GM10266 (cell line): ENCODE data around the gene SMIM13.

ENCODE experiments used
- DNase-seq: peaks from one replicate; pipeline ENCODE4 v3.0.0; 2012; ENCODE audit errors: extremely low spot score
- CTCF ChIP-seq: IDR thresholded peaks from 2 replicates; pipeline ENCODE4 v1.5.1; 2012; ENCODE audit warnings: mild to moderate bottlenecking, low read depth; ENCODE audit not compliant: control insufficient read depth, insufficient read depth; ENCODE audit errors: missing control alignments

SMIM13 gene

DNA sequence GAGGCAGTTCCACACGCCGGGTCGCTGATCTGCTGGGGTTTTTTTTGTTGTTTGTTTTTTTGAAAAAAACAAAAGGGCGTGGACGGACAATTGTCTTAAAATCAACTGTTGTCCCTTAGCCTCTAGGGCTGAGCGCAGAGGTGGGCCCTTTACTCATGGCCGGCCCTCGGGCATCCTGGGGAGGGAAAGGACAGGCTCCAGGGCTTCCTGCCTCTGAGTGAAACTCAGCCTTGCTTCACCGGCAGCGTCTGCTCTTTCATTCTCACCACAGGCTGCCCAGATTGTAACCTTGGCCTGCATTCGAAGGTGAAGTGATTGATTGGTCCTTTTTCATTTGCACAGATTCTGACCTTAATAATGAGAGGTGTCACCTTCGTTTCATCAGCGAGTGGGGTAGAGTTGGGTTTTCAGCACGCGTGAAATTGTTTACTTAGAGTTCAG lies 797 bp downstream of the SMIM13 start:
- no peak for TF ChIP-seq CTCF
- peak; percentile 77 for DNase-seq

DNA sequence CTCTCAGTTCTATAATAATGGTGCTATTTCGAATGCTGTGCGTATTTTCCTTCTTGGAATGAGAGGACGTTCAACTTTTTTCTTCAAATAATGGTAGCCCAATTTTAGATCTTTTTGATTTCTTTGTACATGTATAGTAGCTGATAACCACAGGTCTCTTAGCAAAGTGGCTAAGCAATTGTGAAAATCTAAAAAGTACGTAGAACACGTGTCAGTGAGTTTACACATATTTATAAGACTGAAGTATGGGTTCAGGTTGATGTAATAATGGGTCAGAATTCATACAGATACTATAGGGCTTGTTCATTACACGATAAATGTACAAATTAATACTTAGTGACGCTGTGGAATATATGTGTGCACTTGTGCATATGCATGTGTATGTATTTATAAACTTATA lies 1.3 kb downstream of the SMIM13 start:
- TF ChIP-seq CTCF, result no peak

GRCh38 chr6:11096109-11096508 lies 2.5 kb downstream of the SMIM13 start:
- DNase-seq, result no peak

More for the DNA sequence above, 1.3 kb downstream of the SMIM13 start:
- no peak for DNase-seq

DNA sequence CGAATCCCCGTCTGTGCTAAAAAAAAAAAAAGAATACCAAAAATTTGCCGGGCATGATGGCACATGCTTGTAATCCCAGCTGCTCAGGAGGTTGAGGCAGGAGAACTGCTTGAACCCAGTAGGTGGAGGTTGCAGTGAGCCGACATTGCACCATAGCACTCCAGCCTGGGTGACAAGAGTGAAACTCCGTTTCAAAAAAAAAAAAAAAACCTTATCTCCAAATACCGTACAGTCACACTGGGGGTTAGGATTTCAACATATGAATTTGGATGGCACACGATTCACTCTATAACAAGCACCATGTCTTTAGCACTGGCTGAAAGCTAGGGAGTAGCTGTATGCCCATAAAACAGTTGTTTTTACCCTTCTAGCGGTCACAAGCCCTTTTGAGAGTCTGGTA lies 3.8 kb downstream of the SMIM13 start:
- TF ChIP-seq CTCF, result no peak
- no peak for DNase-seq

More at GRCh38 chr6:11096109-11096508, 2.5 kb downstream of the SMIM13 start:
- TF ChIP-seq CTCF, result no peak

- DNase-seq, result no peak
- no peak for TF ChIP-seq CTCF
Measured at GRCh38 chr6:11098004-11098403, 4.4 kb downstream of the SMIM13 start.

DNA sequence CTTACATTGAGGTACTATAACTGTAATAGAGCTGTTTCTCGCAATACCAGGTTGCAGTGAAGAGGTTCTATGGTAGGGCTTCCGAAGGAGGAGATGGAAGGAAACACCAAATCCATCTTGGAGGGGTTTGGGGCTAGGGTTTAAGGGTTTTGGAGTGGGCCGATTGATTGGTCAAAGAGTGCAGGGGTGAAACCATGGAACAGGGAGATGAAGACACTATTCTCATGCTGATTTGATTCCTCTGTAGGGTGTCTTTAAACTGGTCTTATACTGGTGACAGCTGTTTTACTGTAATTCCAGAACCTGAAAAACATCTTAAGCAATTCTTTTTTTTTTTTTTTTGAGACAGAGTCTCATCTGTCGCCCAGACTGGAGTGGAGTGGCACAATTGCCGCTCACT lies 7.8 kb downstream of the SMIM13 start:
- no peak for DNase-seq
- TF ChIP-seq CTCF, result no peak

- TF ChIP-seq CTCF, result no peak
- DNase-seq, result no peak
Measured at GRCh38 chr6:11103065-11103464, 9.4 kb downstream of the SMIM13 start.

- TF ChIP-seq CTCF, result no peak
- no peak for DNase-seq
Measured at GRCh38 chr6:11108726-11109125, 15.1 kb downstream of the SMIM13 start.
